ENCODE data around the gene RAP1GAP.

Gene RAP1GAP

GRCh38 chr1:21586846-21587601, 82.1 kb downstream of the RAP1GAP start:
- DNase-seq (ENCODE audit: low read depth, low spot score) = no peak

GRCh38 chr1:21586222-21586621, 82.9 kb downstream of the RAP1GAP start:
- DNase-seq (ENCODE audit: low read depth, low spot score) = no peak
- H3K4me3 ChIP-seq (ENCODE audit: low read length) = no peak overlapping the region

More at GRCh38 chr1:21586846-21587601, 82.1 kb downstream of the RAP1GAP start:
- H3K4me3 ChIP-seq (ENCODE audit: low read length) = no peak overlapping the region

- H3K4me3 ChIP-seq (ENCODE audit: low read length) = no peak overlapping the region
- DNase-seq (ENCODE audit: low read depth, low spot score) = no peak
Observed at GRCh38 chr1:21585037-21585436, 84.1 kb downstream of the RAP1GAP start.

- no peak for DNase-seq (ENCODE audit: low read depth, low spot score)
- H3K4me3 ChIP-seq (ENCODE audit: low read length) = no peak overlapping the region
Observed at GRCh38 chr1:21584096-21584495, 85.1 kb downstream of the RAP1GAP start.

GRCh38 chr1:21579791-21580190, 89.4 kb downstream of the RAP1GAP start:
- no peak overlapping the region for H3K4me3 ChIP-seq (ENCODE audit: low read length)
- DNase-seq (ENCODE audit: low read depth, low spot score) = no peak

GRCh38 chr1:21577933-21578332, 91.2 kb downstream of the RAP1GAP start:
- DNase-seq (ENCODE audit: low read depth, low spot score) = no peak
- no peak overlapping the region for H3K4me3 ChIP-seq (ENCODE audit: low read length)

GRCh38 chr1:21577324-21577723, 91.8 kb downstream of the RAP1GAP start:
- no peak for DNase-seq (ENCODE audit: low read depth, low spot score)
- H3K4me3 ChIP-seq (ENCODE audit: low read length) = no peak overlapping the region

- DNase-seq (ENCODE audit: low read depth, low spot score) = no peak
- no peak overlapping the region for H3K4me3 ChIP-seq (ENCODE audit: low read length)
Observed at GRCh38 chr1:21576798-21577187, 92.4 kb downstream of the RAP1GAP start.

GRCh38 chr1:21576031-21576797, 92.9 kb downstream of the RAP1GAP start:
- no peak for DNase-seq (ENCODE audit: low read depth, low spot score)
- H3K4me3 ChIP-seq (ENCODE audit: low read length) = no peak overlapping the region

GRCh38 chr1:21575351-21575942, 93.7 kb downstream of the RAP1GAP start:
- no peak for DNase-seq (ENCODE audit: low read depth, low spot score)
- H3K4me3 ChIP-seq (ENCODE audit: low read length) = no peak overlapping the region

- DNase-seq (ENCODE audit: low read depth, low spot score) = no peak
- H3K4me3 ChIP-seq (ENCODE audit: low read length) = no peak overlapping the region
Observed at GRCh38 chr1:21574466-21575151, 94.5 kb downstream of the RAP1GAP start.

GRCh38 chr1:21573971-21574465, 95.1 kb downstream of the RAP1GAP start:
- no peak overlapping the region for H3K4me3 ChIP-seq (ENCODE audit: low read length)
- DNase-seq (ENCODE audit: low read depth, low spot score) = peak; percentile 11

- no peak for DNase-seq (ENCODE audit: low read depth, low spot score)
- no peak overlapping the region for H3K4me3 ChIP-seq (ENCODE audit: low read length)
Observed at GRCh38 chr1:21573475-21573874, 95.7 kb downstream of the RAP1GAP start.

GRCh38 chr1:21572735-21573277, 96.4 kb downstream of the RAP1GAP start:
- H3K4me3 ChIP-seq (ENCODE audit: low read length) = no peak overlapping the region
- no peak for DNase-seq (ENCODE audit: low read depth, low spot score)

- DNase-seq (ENCODE audit: low read depth, low spot score) = no peak
- no peak overlapping the region for H3K4me3 ChIP-seq (ENCODE audit: low read length)
Observed at GRCh38 chr1:21572221-21572620, 96.9 kb downstream of the RAP1GAP start.

- no peak for DNase-seq (ENCODE audit: low read depth, low spot score)
Observed at GRCh38 chr1:21570885-21571284, 98.3 kb downstream of the RAP1GAP start.

GRCh38 chr1:21570528-21570875, 98.7 kb downstream of the RAP1GAP start:
- no peak overlapping the region for H3K4me3 ChIP-seq (ENCODE audit: low read length)
- no peak for DNase-seq (ENCODE audit: low read depth, low spot score)

More at GRCh38 chr1:21570885-21571284, 98.3 kb downstream of the RAP1GAP start:
- H3K4me3 ChIP-seq (ENCODE audit: low read length) = no peak overlapping the region

- DNase-seq (ENCODE audit: low read depth, low spot score) = no peak
- no peak overlapping the region for H3K4me3 ChIP-seq (ENCODE audit: low read length)
Observed at GRCh38 chr1:21569820-21570527, 99.2 kb downstream of the RAP1GAP start.
